MM.1S (cell line): Measurements from ENCODE around the gene PRKCE.

Experiments used
- CTCF ChIP-seq: fragments of 300-600 bp; sonication (generic); IDR thresholded peaks from 2 replicates; pipeline ENCODE4 v1.5.1; 2016; ENCODE audit warnings: antibody characterized with exemption, low read length, mixed read lengths
- EZH2 ChIP-seq: fragments of 300-600 bp; sonication (generic); optimal IDR thresholded peaks from 2 replicates; pipeline ENCODE3; 2017; ENCODE audit warnings: low read depth, mild to moderate bottlenecking, antibody characterized with exemption, low read length, mixed read lengths

GRCh38 chr2:45747363-45747762, 95.9 kb downstream of the PRKCE start:
- TF ChIP-seq EZH2 (no peak), CTCF (no peak)
